OCI-LY7 (cell line): Measurements from ENCODE around the gene C19orf67. TPM values are rescaled to one million over a fixed set of nuclear protein-coding genes. Genes with fewer than 3 reads are reported as not detected.

Experiments used
- BruUV-seq: library from RNA; stranded (reverse); fragments of 400-500 nt; replicated peaks from 2 replicates; lab custom pipeline; 2021; lab: Mats Ljungman, UMichigan
- CTCF ChIA-PET: fragments of 300-600 bp; sonication (Branson Sonifier 250); formaldehyde crosslinking; loops from one replicate; lab custom pipeline; 2022; ENCODE audit warnings: antibody characterized with exemption; ENCODE audit not compliant: unreplicated experiment; lab: Charles Lee
- POLR2A ChIA-PET: fragments of 300-600 bp; sonication (Branson Sonifier 250); formaldehyde crosslinking; loops from one replicate; lab custom pipeline; 2022; ENCODE audit warnings: antibody characterized with exemption; lab: Charles Lee
- DNase-seq: peaks from one replicate; pipeline ENCODE4 v3.0.0-alpha.2; 2015; ENCODE audit warnings: low spot score
- H2AFZ ChIP-seq: fragments of 200-600 bp; sonication (generic), shearing (Covaris generic); 2 replicates; pipeline ENCODE4 v1.6.1; 2014; ENCODE audit warnings: mild to moderate bottlenecking, antibody characterized with exemption, low read length, moderate library complexity
- H3K27ac ChIP-seq: fragments of 200-600 bp; sonication (generic); 2 replicates; pipeline ENCODE4 v1.5.1; 2014; ENCODE audit warnings: mixed run types, low read depth, mild to moderate bottlenecking, moderate library complexity, low read length, inconsistent platforms; ENCODE audit not compliant: poor library complexity, severe bottlenecking
- H3K36me3 ChIP-seq: fragments of 200-600 bp; sonication (generic); 2 replicates; pipeline ENCODE4 v1.6.1; 2014; ENCODE audit warnings: mild to moderate bottlenecking, antibody characterized with exemption, low read length, moderate library complexity, mixed read lengths; ENCODE audit not compliant: insufficient read depth
- H3K4me1 ChIP-seq: fragments of 200-600 bp; sonication (generic); 2 replicates; pipeline ENCODE4 v1.5.1; 2014; ENCODE audit warnings: mild to moderate bottlenecking, low read length; ENCODE audit not compliant: insufficient read depth, poor library complexity, severe bottlenecking
- H3K4me2 ChIP-seq: fragments of 200-600 bp; sonication (generic); 2 replicates; pipeline ENCODE4 v1.6.1; 2014; ENCODE audit warnings: mild to moderate bottlenecking, low read length
- H3K4me3 ChIP-seq: fragments of 200-600 bp; sonication (generic); 2 replicates; pipeline ENCODE4 v1.5.1; 2014; ENCODE audit warnings: mild to moderate bottlenecking, low read depth, low read length; ENCODE audit not compliant: poor library complexity, severe bottlenecking
- H3K79me2 ChIP-seq: fragments of 200-600 bp; sonication (generic); 2 replicates; pipeline ENCODE4 v1.6.1; 2016; ENCODE audit warnings: low read depth, mild to moderate bottlenecking, low read length, moderate library complexity, mixed read lengths; ENCODE audit not compliant: insufficient read depth
- H3K9me2 ChIP-seq: fragments of 200-600 bp; sonication (generic); 2 replicates; pipeline ENCODE4 v1.6.1; 2016; ENCODE audit warnings: mild to moderate bottlenecking, low read length, mixed read lengths; ENCODE audit not compliant: insufficient read depth
- H3K9me3 ChIP-seq: fragments of 200-600 bp; sonication (generic); 2 replicates; pipeline ENCODE4 v1.6.1; 2014; ENCODE audit warnings: mild to moderate bottlenecking, mixed run types, low read length, mixed read lengths
- H4K20me1 ChIP-seq: fragments of 200-600 bp; sonication (generic); 2 replicates; pipeline ENCODE4 v1.6.1; 2014; ENCODE audit warnings: mild to moderate bottlenecking, antibody characterized with exemption, low read length, moderate library complexity, mixed read lengths; ENCODE audit not compliant: insufficient read depth
- CTCF ChIP-seq: fragments of 200-600 bp; sonication (generic); conservative IDR thresholded peaks from 2 replicates; pipeline ENCODE4 v1.5.1; 2014; ENCODE audit warnings: mild to moderate bottlenecking, antibody characterized with exemption, low read length, moderate library complexity, mixed read lengths
- EZH2phosphoT487 ChIP-seq: fragments of 200-600 bp; sonication (generic); IDR thresholded peaks from 2 replicates; pipeline ENCODE4 v1.6.1; 2018; ENCODE audit warnings: low read depth, borderline replicate concordance, mild to moderate bottlenecking, mixed run types, antibody characterized with exemption, low read length, moderate library complexity, mixed read lengths
- intact Hi-C: fragments of 100-400 bp; cut with micrococcal nuclease; formaldehyde crosslinking; loops from one replicate; pipeline ENCODE4 v1.10.0; 2022; ENCODE audit not compliant: unreplicated experiment
- total RNA-seq, 2 experiments: library from RNA; depleted of rRNA in 1 of 2; stranded (reverse); fragments of >200 nt in 1 of 2; shearing (Covaris generic) in 1 of 2; gene quantifications; 2 replicates each; pipeline ENCODE4 v1.2.3, GENCODE V29; 2014 to 2022

The C19orf67 gene
- total RNA-seq, 2 experiments from 2014 or later: 1.4 to 2.6 TPM

DNA sequence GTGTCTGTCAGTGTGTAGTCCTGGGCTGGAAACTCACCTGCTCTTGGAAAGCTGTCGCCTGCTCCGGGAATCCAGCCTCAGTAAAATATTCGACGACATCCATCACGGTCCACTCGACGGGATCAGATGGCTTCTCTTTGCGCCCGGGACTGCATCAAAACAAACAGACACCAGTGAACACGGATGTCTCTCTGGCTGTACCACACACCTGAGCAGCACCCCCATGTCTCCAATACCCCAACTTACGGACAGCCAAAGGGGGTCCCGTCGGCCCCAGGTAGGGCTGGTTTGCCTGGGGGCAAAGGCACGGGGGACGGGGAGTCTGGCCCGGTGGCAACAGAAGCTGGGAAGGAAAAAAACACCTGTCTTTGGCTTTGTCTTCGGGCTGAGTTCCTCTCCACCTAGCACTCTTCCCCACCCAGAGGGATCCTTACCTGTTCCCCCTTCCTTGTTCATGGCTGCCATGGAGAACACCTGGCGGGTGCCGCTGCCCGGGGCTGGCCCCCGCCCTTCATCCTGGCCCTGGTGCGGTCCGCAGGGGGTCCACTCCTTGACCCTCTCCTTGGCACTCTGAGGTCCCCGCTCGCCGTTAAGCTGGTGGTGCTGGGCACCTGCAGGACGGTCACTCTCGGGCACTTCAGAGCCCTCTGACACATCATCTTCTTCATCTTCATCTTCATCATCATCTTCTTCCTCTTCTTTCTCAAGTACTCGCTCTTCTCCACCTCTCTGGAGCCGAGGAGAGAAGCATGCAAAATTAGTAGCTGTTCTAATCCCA is 3.2 kb upstream of the C19orf67 start:
- peaks cover 15% of the 10 kb centered on the region; the same call in 1 of the 2 replicates for H3K79me2 ChIP-seq
- H2AFZ ChIP-seq: no peak overlapping the region
- intact Hi-C loops: loop anchor here (1.0 kb wide), 1 partner anchor 16 kb away; no protein-coding TSS in a partner anchor
- peaks cover 9% of the 10 kb centered on the region; the same call in 1 of the 2 replicates for H4K20me1 ChIP-seq
- peaks cover 21% of the 10 kb centered on the region for H3K4me1 ChIP-seq
- CTCF ChIA-PET: no interaction called here
- H3K4me2 ChIP-seq: peak overlapping the region; percentile 82
- peak overlapping the region; percentile 63 for H3K27ac ChIP-seq
- H3K9me3 ChIP-seq: peaks cover 9% of the 10 kb centered on the region
- peak overlapping the region; percentile 87 for H3K4me3 ChIP-seq
- TF ChIP-seq EZH2phosphoT487 (no peak), CTCF (no peak)
- DNase-seq: no peak
- no peaks in the 10 kb centered on the region for H3K9me2 ChIP-seq
- TSS peak; percentile 74 for BruUV-seq
- POLR2A ChIA-PET: no interaction called here
- H3K36me3 ChIP-seq: peaks cover 49% of the 10 kb centered on the region

DNA sequence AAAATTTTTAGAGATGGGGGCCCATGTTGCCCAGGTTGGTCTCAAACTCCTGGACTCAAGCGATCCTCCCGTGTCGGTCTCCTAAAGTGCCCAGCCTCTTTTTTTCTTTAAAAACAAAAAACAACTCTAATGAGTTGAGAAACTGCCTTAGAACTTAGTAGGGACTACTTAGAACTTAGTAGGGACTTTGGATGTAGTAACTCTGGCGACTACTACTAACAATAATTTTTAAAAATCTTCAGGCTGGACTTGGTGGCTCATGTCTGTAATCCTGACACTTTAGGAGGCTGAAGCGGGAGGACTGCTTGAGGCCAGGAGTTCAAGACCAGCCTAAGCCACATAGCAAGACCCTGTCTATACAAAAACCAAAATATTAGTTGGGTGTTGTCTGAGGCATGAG is 515 bp upstream of the C19orf67 start:
- ChIA-PET CTCF (no interaction called here), POLR2A (no interaction called here)
- BruUV-seq: no TSS peak
- TF ChIP-seq EZH2phosphoT487 (no peak), CTCF (no peak)
- H3K9me2 ChIP-seq: no peaks in the 10 kb centered on the region
- H3K27ac ChIP-seq: no peak overlapping the region
- intact Hi-C loops: no loop called here
- H3K36me3 ChIP-seq: peaks cover 41% of the 10 kb centered on the region
- peaks cover 20% of the 10 kb centered on the region for H3K4me1 ChIP-seq
- H4K20me1 ChIP-seq: peaks cover 9% of the 10 kb centered on the region; the same call in 1 of the 2 replicates
- H2AFZ ChIP-seq: no peak overlapping the region
- H3K4me3 ChIP-seq: no peak overlapping the region
- H3K9me3 ChIP-seq: no peaks in the 10 kb centered on the region
- DNase-seq: no peak
- peaks cover 15% of the 10 kb centered on the region; the same call in 1 of the 2 replicates for H3K79me2 ChIP-seq
- H3K4me2 ChIP-seq: no peak overlapping the region

GRCh38 chr19:14082675-14082960 is 3.0 kb downstream of the C19orf67 start:
- TF ChIP-seq EZH2phosphoT487 (no peak), CTCF (no peak)
- CTCF ChIA-PET: no interaction called here
- Histone ChIP-seq H3K36me3 (peaks cover 25% of the 10 kb centered on the region; the same call in 1 of the 2 replicates), H3K4me2 (no peak overlapping the region), H2AFZ (no peak overlapping the region), H3K4me3 (no peak overlapping the region), H3K9me2 (no peaks in the 10 kb centered on the region), H4K20me1 (no peaks in the 10 kb centered on the region), H3K79me2 (no peaks in the 10 kb centered on the region), H3K9me3 (no peaks in the 10 kb centered on the region), H3K4me1 (peaks cover 19% of the 10 kb centered on the region), H3K27ac (no peak overlapping the region)
- no peak for DNase-seq
- POLR2A ChIA-PET: no interaction called here
- intact Hi-C loops: no loop called here
- BruUV-seq: no TSS peak
